MM.1S (cell line): ENCODE data around the gene JAKMIP2.

Experiments used
- DNase-seq: peaks from one replicate; pipeline ENCODE4 v3.0.0-alpha.2; 2015
- H2AFZ ChIP-seq: fragments of 300-600 bp; sonication (generic); 2 replicates; pipeline ENCODE4 v1.6.0; 2016; ENCODE audit warnings: antibody characterized with exemption, low read length
- H3F3A ChIP-seq: fragments of 300-600 bp; sonication (generic); 2 replicates; pipeline ENCODE4 v1.6.1; 2016; ENCODE audit warnings: mild to moderate bottlenecking, antibody characterized with exemption, low read length, moderate library complexity, mixed read lengths; ENCODE audit not compliant: insufficient read depth
- H3K27ac ChIP-seq: fragments of 300-600 bp; sonication (generic); 2 replicates; pipeline ENCODE4 v1.5.1; 2016; ENCODE audit warnings: mild to moderate bottlenecking, low read length
- H3K27me3 ChIP-seq: fragments of 300-600 bp; sonication (generic); replicated peaks from 2 replicates; pipeline ENCODE4 v1.6.0; 2016; ENCODE audit warnings: low read length; ENCODE audit not compliant: insufficient read depth
- H3K36me3 ChIP-seq: fragments of 300-600 bp; sonication (generic); replicated peaks from 2 replicates; pipeline ENCODE4 v1.6.1; 2016; ENCODE audit warnings: mild to moderate bottlenecking, low read length, mixed read lengths; ENCODE audit not compliant: insufficient read depth
- H3K4me1 ChIP-seq: fragments of 300-600 bp; sonication (generic); 2 replicates; pipeline ENCODE4 v1.6.1; 2016; ENCODE audit warnings: low read length, mixed read lengths
- H3K4me2 ChIP-seq: fragments of 300-600 bp; sonication (generic); 2 replicates; pipeline ENCODE4 v1.6.0; 2016; ENCODE audit warnings: low read depth, low read length
- H3K4me3 ChIP-seq: fragments of 300-600 bp; sonication (generic); 2 replicates; pipeline ENCODE4 v1.5.1; 2016; ENCODE audit warnings: low read length, mixed read lengths
- H3K79me2 ChIP-seq: fragments of 300-600 bp; sonication (generic); 2 replicates; pipeline ENCODE4 v1.6.1; 2016; ENCODE audit warnings: mixed run types, low read length, mixed read lengths
- H3K9ac ChIP-seq: fragments of 300-600 bp; sonication (generic); 2 replicates; pipeline ENCODE4 v1.6.1; 2016; ENCODE audit warnings: low read length, mixed read lengths
- H3K9me2 ChIP-seq: fragments of 300-600 bp; sonication (generic); replicated peaks from 2 replicates; pipeline ENCODE4 v1.6.1; 2016; ENCODE audit warnings: mild to moderate bottlenecking, low read length, mixed read lengths; ENCODE audit not compliant: insufficient read depth
- H3K9me3 ChIP-seq: fragments of 300-600 bp; sonication (generic); replicated peaks from 2 replicates; pipeline ENCODE4 v1.6.1; 2016; ENCODE audit warnings: mild to moderate bottlenecking, low read length, mixed read lengths; ENCODE audit not compliant: insufficient read depth
- H4K20me1 ChIP-seq: fragments of 300-600 bp; sonication (generic); 2 replicates; pipeline ENCODE4 v1.6.1; 2016; ENCODE audit warnings: mild to moderate bottlenecking, low read length, moderate library complexity, mixed read lengths; ENCODE audit not compliant: insufficient read depth
- EZH2 ChIP-seq: fragments of 300-600 bp; sonication (generic); optimal IDR thresholded peaks from 2 replicates; pipeline ENCODE3; 2017; ENCODE audit warnings: low read depth, mild to moderate bottlenecking, antibody characterized with exemption, low read length, mixed read lengths
- EZH2phosphoT487 ChIP-seq: fragments of 300-600 bp; sonication (generic); IDR thresholded peaks from 2 replicates; pipeline ENCODE4 v1.6.1; 2018; ENCODE audit warnings: antibody characterized with exemption, low read length
- TF ChIP-seq, protein P1 (sequence below): fragments of 300-600 bp; sonication (generic); IDR thresholded peaks from 2 replicates; pipeline ENCODE4 v1.5.1; 2016; ENCODE audit warnings: antibody characterized with exemption, low read length, mixed read lengths

The JAKMIP2 gene

DNA sequence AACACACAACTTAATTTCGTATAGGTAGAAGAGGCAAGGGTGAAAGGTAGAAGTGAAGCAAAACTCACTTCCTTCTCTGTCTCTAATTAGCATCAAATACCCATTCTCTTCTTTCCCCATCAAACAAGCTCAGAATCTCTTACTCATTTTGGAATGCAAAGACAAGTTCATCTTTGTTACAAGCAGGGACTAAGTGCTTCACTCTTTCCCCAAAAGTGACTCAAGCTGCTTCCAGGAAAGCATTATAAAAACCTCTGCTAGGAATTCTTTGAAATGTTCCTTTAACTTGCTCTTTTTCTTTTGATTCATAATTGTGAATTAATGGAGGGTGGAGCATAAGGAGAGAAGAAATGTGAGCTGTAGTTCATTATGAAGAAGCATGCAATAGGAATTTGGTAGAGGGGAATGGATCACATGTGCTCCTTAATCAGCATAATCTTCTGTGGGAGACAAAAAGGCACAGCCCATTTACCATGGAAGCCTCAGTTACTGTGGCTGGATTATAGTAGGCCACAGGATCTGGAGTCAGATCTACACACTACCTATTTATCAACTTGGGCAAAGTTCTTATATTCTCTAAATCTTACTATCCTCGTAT is 163.1 kb downstream of the JAKMIP2 start:
- H3K4me2 ChIP-seq, result no peak overlapping the region
- H3K9me3 ChIP-seq, result no peaks in the 10 kb centered on the region
- TF ChIP-seq EZH2phosphoT487 (no peak), EZH2 (no peak)
- TF ChIP-seq, protein P1, sequence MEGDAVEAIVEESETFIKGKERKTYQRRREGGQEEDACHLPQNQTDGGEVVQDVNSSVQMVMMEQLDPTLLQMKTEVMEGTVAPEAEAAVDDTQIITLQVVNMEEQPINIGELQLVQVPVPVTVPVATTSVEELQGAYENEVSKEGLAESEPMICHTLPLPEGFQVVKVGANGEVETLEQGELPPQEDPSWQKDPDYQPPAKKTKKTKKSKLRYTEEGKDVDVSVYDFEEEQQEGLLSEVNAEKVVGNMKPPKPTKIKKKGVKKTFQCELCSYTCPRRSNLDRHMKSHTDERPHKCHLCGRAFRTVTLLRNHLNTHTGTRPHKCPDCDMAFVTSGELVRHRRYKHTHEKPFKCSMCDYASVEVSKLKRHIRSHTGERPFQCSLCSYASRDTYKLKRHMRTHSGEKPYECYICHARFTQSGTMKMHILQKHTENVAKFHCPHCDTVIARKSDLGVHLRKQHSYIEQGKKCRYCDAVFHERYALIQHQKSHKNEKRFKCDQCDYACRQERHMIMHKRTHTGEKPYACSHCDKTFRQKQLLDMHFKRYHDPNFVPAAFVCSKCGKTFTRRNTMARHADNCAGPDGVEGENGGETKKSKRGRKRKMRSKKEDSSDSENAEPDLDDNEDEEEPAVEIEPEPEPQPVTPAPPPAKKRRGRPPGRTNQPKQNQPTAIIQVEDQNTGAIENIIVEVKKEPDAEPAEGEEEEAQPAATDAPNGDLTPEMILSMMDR, result no peak
- no peaks in the 10 kb centered on the region for H3K36me3 ChIP-seq
- H3K79me2 ChIP-seq, result no peaks in the 10 kb centered on the region
- H3K4me1 ChIP-seq, result no peaks in the 10 kb centered on the region
- no peak overlapping the region for H3K4me3 ChIP-seq
- no peaks in the 10 kb centered on the region for H3K27me3 ChIP-seq
- H4K20me1 ChIP-seq, result no peaks in the 10 kb centered on the region
- H3K9ac ChIP-seq, result no peak overlapping the region
- H3K27ac ChIP-seq, result no peak overlapping the region
- no peak overlapping the region for H2AFZ ChIP-seq
- no peak for DNase-seq
- H3F3A ChIP-seq, result no peaks in the 10 kb centered on the region
- H3K9me2 ChIP-seq, result no peaks in the 10 kb centered on the region

GRCh38 chr5:147617711-147618350 is 164.7 kb downstream of the JAKMIP2 start:
- Histone ChIP-seq H3K9me3 (no peaks in the 10 kb centered on the region), H3K4me2 (no peak overlapping the region), H3K9ac (no peak overlapping the region), H3K4me1 (no peaks in the 10 kb centered on the region), H3K9me2 (no peaks in the 10 kb centered on the region), H3K4me3 (no peak overlapping the region), H3K79me2 (no peaks in the 10 kb centered on the region), H3K27me3 (no peaks in the 10 kb centered on the region), H3K27ac (no peak overlapping the region), H3K36me3 (no peaks in the 10 kb centered on the region), H4K20me1 (no peaks in the 10 kb centered on the region), H3F3A (no peaks in the 10 kb centered on the region), H2AFZ (no peak overlapping the region)
- no peak for DNase-seq
- TF ChIP-seq, protein P1, result no peak
- no peak for TF ChIP-seq EZH2
- TF ChIP-seq EZH2phosphoT487, result no peak

- Histone ChIP-seq H3K4me3 (no peak overlapping the region), H3K9me2 (no peaks in the 10 kb centered on the region), H4K20me1 (no peaks in the 10 kb centered on the region), H3K4me1 (no peaks in the 10 kb centered on the region), H3K4me2 (no peak overlapping the region), H3K27ac (no peak overlapping the region), H3K27me3 (no peaks in the 10 kb centered on the region), H3K9me3 (no peaks in the 10 kb centered on the region), H3K36me3 (no peaks in the 10 kb centered on the region), H3K79me2 (no peaks in the 10 kb centered on the region), H3K9ac (no peak overlapping the region), H2AFZ (no peak overlapping the region), H3F3A (no peaks in the 10 kb centered on the region)
- TF ChIP-seq, protein P1, result no peak
- TF ChIP-seq EZH2phosphoT487, result no peak
- no peak for TF ChIP-seq EZH2
- DNase-seq, result no peak
Observed at GRCh38 chr5:147617191-147617606, 165.3 kb downstream of the JAKMIP2 start.
